SW 1271 (cell line): ENCODE results near the gene ABCA7.
A peak's percentile ranks its signal among the peaks of the same experiment; 100 is the strongest.
"Not testable (repeated sequence)": the region's sequence is repeated elsewhere in the genome, so short reads cannot be mapped to it uniquely, and the experiment has no call there.

Experiments used
- DNase-seq, 2 experiments: peaks; one replicate each; lab custom pipeline; 2025; lab: John Stamatoyannopoulos, UW

ABCA7 gene

DNA sequence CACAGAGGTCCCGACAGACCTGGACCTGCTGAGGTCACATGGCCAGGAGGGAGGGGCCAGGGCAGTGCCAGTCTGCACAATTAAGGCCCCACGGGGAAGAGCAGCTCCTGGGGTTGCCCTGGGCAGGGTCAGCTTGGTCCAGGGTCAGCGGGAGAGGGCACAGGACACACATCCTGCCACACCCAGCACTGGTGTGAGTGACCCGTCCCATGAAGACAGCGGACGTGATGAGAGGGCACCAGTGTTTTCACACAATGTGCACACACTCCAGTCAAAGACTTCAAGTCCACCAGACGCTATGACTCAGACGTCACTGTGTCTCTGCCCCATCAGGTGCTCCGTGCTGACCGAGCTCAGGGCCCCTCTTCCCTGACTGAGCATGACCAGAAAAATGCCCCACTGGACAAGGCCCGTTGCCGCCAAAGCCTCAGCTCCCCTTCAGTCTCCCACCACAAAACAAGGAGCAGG lies 23.2 kb upstream of the ABCA7 start:
- no peak for DNase-seq

DNA sequence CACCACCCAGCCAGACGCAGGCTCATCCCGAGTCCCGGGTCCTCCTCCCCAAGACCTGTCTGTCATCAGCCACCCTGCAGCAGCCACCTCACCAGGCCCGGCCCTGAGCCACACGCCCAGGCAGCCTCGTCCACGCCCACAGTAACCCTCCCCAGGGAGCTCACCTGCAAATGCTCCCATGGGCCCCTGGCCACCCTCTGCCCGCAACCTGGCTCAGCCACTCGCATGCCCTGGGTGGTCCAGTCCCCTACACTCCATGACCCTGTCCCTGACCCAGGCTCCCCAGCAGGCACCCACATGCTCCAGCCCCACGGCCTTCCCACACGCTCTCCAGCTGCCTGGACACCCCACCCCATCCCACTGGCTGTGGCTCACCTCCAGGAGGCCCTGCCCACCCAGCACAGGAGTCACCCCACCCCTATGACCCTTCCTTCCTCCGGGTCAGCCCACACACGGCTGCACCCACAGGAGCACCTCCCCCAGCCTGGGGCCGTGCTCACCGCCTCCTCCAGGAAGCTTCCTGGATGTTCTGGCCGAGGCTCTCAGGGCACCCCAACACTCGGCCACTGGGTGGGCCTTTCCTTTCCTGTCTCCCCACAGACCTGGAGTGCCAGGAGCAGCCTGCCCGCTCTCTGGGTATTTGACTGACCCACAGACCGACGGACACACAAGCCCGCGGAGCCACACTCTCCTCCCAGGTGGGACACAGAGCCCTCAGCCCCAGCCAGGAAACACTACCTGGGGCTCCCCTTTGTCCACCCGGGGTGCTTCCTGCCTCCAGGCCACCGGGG lies 22.6 kb upstream of the ABCA7 start:
- no peak for DNase-seq

DNA sequence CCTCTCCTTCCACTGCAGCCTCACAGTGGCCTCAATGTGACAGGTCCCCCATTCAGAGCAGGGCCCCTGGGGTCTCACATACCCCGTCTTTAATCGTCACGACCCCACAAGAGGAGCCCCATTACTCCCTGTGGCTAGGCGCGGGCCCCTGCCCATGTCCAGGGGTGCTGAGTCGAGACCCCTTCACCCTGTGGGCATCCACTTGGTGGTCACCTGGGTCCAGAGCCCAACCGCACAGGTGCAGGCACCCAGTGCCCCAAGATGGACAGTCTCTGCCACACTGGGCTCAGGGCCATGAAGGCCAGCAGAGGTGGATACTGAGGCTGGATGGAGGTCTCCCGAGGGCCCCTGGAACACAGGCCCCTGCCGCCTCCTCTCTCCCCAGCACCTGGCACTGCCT lies 22.0 kb upstream of the ABCA7 start:
- DNase-seq: no peak

DNA sequence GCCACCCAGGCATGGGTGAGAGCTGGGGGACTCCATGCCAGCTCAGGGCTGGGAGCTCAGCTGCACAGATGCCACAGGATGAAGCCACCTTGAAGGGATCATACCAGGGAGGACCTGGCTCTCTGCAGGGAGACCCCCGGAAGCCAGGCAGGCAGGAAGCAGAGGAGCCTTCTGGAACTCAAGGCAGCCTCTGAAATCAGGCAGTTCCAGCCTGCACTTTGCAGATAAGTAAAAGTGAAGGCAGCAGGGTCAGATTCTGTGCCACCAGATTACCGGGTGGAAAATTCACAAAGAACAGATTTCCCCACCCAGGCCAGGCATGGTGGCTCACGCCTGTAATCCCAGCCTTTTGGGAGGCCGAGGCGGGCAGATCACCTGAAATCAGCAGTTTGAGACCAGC lies 21.5 kb upstream of the ABCA7 start:
- DNase-seq: no peak

DNA sequence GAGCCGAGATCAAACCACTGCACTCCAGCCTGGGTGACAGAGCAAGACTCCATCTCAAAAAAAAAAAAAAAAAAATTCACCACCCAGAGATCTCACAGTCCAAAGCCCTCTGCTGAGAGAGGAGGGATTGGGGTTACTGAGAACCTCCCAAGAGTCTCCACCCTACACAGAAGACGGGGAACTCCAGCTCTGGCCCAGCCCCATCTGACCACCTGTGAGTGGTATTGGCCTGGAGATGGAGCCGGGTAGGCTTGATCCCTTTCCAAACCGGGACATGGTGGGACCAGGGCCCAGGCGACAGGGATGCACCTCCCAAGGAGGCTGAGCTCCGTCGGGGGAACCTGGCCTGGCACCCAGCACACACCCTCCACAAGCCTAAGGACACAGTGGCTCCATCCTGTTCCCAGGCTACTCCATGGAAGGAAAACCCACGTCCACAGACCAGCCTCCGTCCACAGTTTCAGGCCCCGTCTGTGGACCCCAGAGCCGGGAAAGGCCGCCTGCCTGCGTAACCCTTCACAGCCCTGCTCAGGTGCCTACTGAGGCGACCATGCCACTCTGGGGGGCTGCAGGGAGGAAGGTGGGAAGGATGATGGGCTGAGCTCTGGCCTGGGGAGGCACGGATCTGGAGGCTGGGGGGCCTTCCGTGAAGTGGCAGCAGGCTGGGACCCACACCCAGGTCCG lies 20.8 kb upstream of the ABCA7 start:
- DNase-seq: no peak

DNA sequence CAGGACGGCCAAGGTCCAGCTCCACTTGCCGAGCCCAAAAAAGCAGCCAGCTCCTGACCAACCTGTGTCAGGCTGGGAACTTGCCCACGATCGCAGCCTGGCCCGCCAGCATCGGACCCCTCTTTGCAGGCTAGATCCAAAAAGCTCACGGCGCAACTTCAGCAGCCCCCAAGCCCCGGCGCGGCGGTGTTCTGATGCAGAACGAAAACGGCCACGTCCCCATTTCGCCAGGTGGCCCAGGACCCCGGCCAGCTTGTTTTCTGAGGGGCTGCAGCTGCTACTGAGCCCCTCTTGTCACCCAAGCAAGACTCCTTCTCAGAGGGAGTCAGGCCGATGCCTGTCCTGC lies 20.3 kb upstream of the ABCA7 start:
- no peak for DNase-seq

DNA sequence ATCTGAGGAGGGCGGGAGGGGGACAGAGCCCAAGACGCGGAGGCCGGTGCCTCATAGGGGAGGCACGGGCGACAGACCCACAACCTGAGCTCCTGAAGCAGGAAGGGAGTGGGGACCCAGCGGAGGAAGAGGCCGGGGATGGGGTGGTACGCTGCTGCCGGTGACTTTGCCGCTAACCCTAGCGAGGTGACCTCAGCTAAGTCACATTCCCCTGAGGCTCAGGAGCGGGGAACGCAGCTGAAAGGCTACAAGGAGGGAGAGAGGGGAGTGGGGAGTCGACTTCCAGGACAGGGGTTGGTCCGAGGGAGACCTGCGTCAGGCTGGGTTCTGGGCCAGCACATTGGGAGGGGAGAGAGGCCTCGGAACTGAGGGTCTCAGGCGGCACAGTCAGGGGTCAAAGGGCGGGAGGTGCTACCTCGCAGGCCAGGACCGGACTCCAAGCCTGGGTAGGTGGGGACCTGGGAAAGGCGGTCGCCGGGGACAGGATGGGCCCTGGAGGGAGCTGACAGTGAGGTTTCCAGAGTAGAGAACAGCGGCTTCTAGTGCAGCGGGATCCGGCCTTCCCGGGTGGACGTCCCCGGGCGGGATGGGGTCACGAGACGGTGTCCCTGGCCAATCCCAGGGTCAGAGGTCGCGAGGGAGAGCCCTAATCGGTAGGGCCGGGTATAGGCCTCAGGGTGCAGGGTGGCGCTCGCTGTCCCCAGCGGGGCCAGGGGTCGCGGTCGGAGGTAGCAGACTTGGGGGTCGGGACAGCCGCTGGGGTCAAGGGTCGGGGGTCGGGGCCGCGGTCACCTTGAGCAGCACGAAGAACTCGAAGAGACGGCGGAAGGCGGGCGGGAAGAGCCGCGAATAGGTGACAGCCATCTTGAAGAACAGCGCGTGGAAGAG lies 19.7 kb upstream of the ABCA7 start:
- DNase-seq: no peak

DNA sequence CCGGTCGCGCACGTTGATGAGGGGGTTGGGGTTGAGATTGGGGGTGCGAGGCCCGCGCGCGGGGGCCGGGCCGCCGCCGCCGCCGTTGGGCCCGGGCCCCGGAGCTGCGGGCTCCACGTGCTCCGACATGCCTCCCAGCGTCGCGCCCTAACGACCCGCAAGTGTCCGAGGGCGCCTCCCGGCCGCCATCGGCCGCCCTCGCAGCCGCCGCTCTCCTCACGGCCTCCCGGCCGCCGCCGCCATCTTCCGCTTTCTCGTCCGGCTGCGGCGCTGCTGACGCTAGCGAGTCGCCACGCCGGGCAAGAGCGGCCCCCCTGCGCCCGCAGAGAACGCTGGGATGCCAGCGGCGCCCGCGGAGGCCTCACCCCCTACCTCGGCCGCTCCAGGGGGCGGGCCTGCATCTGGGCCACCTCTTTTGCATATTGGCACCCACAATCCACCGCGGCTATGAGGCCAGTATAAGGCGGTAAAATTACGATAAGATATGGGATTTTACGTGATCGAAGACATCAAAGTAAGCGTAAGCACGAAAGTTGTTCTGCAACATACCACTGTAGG lies 19.0 kb upstream of the ABCA7 start, which contains the start of gene TMEM259:
Gene TMEM259, minus strand, starts transcription at position 256 of the 558 bp plus-strand sequence. Its CDS starts 127 bp downstream, at position 129.
- peak; percentile 71 to 91 for DNase-seq

DNA sequence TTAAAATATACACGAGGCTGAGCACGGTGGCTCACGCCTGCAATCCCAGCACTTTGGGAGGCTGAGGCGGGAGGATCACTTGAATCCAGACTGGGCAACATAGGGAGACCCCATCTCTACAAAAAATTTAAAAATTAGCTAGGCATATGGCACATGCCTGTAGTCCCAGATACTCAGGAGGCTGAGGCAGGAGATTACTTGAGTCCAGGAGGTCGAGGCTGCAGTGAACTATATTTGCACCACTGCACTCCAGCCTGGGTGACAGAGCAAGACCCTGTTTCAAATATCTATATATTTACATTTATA lies 16.1 kb upstream of the ABCA7 start:
- DNase-seq: not testable (repeated sequence)

DNA sequence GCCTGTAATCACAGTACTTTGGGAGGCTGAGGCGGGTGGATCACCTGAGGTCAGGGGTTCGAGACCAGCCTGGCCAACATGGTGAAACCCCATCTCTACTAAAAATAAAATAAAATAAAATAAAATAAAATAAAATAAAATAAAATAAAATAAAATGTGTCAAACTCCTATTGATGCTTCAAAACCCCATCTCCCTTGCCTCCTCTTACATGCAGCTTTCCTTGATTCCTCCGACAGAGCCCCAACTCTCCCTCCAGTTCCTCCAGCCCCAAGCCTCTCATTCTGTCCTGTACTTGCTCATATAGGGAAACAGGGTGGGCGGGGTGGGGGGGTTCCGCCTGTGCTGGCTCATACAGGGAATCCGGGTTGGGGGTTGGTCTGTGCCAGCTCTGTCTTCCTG lies 14.8 kb upstream of the ABCA7 start:
- DNase-seq: not testable (repeated sequence)

DNA sequence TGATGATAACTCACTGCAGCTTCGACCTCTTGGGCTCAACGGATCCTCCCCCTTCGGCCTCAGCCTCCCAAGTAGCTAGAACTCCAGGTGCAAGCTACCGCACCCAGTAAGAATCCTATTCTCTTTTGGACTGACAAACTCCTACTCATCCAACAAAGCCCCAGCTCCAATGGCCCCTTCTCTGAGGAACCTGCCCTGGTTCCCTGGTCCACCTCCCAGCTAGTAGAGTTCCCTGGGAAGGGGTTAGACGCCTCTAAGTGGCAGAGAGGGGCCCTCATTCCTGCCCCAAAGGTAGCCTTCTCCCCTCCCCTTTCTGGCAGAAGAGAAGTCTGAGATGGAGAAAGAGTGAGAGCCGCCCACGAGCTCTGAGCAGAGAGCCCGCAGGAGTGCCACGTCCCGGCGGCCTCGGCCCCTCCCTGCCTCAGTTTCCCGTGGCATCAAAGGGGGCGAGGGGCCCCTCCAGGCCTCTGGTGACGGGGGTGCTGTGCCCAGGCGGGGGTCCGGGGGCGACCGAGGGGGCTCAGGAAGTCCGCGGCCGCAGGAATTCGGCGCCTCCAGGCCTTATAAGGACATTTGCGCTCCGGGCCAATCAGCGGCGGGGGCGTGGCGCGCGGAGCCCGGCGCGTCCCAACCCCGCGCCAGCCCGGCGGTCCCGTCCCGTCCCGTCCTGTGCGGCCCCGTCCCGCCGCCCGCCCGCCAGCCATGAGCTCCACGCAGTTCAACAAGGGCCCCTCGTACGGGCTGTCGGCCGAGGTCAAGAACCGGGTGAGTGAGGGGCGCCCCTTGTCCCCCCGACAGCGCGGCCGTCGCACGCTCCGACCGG lies 13.7 kb upstream of the ABCA7 start, which contains the start of gene CNN2:
Gene CNN2, plus strand, starts transcription at position 649 of the 823 bp plus-strand sequence. Its CDS starts 54 bp downstream, at position 703.
- DNase-seq: peak in 1 of 2 experiments; percentile 73

DNA sequence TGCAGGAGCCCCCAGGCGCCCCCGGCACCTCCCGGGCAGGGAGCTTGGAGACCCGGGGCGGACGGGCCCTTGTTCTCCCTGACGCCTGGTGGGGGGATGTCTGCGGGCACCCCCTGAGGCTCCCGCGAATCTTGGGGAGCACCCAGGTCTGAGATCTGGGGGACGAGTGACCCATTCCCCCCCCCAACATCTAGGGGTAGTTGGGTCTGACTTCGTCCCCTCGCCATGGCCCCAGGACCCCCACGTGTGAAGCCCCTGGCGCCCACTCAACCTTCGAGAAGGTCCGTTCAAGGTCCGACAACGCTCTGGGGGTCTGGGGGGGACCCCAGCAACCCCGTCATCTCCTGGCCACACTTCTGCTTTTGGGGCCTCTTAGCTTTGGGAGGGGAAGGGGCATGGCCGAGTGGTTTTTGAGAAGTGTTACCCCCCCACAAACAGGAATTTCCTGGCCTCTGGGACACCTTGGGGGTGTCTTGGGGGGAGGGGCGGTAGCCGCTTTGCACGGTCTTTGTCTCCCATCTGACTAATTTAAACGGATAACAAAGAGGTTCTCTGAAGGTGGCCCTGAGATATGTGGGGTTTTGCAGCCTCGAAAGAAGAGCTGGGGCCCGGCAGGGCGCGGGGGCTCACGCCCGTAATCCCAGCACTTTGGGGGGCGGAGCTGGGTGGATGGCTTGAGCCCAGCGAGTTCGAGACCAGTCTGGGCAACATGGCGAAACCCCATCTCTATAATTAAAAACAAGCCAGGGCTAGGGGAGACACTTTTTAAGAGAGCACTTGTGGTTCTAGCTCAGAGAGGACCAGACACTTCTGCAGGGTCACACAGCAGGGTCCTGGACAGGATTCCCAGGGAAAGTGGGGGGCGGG lies 12.9 kb upstream of the ABCA7 start:
- peak in 1 of 2 experiments; percentile 31 for DNase-seq

DNA sequence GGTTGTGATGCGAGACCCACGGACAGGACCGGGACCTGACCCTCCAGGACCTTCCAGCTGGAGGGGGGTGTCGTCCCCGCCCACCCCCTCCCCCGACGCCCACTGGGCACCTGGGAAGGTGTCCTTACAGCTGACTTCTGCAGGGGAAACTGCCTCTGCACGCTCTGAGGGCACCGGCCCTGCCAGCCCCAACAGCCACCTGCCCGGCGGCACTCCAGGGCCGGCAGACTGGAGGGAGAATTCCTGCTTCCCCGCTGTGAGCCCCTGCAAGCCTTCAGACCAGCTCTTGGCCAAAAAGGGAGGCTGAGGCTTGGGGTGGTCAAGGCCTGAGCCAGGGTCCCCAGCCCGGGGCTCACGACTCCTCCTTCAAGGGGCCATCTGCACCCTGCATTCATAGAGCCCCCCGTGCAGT lies 12.3 kb upstream of the ABCA7 start:
- no peak for DNase-seq

DNA sequence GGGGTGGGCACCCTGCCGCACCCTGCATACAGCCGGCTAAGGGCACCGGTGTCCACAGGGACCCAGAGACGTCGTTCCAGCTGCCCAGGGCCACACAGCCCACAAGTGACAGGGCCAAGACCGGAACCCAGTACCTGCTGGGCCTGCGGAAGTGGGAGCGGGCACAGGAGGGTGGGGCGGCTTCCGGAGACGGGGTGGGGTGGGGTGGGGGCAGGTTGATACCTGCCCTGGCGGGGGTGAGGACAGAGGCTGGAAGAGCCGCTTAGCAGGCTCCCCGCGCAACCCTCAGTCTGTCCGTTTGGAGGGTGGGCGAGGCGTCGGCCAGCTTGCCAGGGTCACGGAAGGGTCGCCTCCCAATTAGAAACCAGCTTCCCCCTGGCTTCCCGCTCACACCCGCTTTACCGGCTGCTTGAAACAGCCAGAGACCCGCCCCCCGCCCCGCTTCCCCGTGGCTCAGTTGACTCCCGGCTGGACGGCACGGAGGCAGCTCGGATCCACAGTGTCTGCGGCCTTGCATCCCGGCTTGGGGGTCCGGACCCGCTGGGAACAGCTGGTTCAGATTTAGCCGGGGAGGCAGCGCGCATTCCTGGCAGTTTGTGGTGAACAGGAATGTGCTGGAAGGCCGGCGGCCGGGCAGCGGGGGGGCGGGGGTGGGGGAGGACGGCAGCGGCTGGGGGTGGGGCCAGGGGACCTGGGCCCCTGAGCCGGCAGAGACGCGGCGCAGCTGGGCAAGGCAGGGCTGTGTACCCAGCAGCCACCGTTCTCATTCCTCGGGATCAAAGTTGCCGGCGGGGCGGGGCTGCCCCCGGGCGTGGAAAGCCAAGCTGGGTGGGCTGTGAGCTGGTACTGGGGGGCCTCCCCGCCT lies 11.6 kb upstream of the ABCA7 start:
- peak; percentile 42 to 65 for DNase-seq

DNA sequence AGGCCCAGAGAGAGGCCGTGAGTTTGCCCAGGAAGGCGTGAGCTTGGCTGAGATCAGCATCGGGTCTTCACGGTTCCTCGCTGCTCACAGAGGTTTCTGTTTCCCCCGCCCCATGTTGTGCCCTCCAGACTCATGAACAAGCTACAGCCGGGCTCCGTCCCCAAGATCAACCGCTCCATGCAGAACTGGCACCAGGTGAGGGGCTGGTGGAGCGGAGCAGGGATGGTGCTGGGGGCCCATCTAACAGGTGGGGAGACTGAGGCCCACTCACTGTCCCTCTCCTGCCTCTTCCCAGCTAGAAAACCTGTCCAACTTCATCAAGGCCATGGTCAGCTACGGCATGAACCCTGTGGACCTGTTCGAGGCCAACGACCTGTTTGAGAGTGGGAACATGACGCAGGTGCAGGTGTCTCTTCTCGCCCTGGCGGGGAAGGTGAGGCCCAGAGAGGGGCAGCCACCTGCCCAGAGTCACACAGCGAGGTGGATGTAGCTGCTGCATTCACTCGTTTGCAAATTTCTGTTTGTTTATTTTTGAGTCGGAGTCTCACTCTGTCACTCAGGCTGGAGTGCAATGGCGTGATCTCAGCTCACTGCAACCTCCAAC lies 7.5 kb upstream of the ABCA7 start:
- DNase-seq: no peak

DNA sequence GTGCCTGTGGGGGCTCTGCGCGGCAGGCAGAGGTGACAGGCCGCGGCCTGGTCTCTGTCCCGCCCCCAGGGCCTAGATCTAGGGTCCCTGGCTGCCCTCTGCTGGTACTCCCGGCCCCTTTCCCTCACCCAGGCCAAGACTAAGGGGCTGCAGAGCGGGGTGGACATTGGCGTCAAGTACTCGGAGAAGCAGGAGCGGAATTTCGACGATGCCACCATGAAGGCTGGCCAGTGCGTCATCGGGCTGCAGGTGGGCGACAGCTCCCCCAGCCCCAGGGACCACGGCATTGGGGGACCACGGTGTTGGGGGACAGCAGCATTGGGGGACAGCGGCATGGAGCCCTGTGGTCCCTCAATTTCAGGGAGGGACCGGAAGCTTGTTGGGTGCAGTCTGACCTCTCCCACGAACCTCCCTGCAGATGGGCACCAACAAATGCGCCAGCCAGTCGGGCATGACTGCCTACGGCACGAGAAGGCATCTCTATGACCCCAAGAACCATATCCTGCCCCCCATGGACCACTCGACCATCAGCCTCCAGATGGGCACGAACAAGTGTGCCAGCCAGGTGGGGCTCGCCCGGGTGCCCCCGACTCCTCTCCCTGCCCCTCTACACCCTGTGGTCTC lies 3.8 kb upstream of the ABCA7 start:
- no peak for DNase-seq

DNA sequence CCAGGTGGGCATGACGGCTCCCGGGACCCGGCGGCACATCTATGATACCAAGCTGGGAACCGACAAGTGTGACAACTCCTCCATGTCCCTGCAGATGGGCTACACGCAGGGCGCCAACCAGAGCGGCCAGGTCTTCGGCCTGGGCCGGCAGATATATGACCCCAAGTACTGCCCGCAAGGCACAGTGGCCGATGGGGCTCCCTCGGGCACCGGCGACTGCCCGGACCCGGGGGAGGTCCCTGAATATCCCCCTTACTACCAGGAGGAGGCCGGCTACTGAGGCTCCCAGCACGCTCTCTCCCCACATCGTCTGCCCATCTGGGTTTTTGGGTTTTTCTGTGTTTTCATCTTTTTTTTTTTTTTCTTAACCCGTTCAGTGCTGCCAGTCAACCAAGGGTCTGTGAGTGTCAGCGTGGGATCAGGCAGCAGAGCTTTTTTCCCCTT lies 2.3 kb upstream of the ABCA7 start:
- no peak for DNase-seq

DNA sequence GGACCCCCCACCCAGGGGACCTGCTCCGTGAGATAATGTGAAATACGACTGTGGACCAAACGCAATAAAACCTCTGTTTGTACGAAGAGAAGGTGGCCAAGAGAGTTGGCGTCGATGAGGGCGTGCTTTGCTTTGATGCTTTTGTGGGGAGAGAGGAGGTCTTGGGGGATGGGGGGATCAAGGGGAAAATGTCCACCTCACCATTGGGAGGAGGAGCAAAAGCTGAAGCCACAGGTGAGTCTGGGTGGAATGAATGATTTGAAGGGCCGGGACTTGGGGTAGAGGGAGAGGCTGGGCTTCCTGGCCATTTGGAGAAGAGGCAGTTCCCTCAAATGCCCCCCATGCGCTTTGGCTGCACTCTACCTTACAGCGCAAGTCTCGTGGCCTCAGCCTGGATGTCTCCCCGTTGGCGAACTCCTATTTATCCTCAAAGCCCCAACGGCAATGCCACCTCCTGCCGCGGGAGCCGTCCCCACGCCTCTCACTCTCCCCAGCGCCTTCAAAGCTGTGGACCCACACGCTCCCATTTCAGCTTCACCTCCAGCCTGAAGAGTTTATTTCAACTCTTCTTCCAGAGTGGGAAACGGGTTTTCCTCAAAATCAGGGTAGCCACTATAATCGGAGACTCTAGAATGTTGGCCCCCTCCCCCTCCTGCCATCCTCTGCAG lies 795 bp upstream of the ABCA7 start:
- no peak for DNase-seq
